Measurements from ENCODE around the gene ARL11.

DNA sequence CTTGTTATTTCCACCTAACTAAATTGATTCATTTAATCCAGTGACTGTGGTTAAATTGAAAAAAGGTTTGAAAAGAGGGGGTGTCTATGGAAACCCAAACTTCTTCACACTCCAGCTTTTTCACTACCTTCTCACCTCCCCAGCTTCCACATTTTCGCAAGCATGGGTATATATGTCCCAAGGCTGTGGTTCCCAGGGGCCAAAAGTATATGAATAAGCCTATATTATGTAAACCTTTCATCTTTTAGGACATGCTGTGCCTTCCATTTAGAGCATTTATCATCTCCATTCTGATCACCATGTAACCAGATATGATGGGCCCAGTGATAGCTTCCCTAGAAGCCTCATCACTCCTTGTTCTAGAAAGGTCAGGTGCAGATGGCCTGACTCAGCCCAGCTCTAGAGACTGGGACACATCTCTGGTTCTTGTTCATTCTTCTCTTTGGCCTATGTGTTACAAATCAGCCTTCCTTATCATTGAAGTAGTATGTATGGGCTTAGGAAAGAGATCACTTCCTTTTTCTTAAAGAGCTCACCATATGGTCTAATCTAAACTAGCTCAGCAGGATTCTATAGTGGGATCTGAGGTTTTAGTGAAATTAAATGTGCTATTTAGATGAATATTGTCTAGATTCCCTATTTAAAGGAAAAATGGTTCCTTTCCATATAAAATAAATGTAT lies 19.5 kb upstream of the ARL11 start:
- no peak for TF ChIP-seq POLR2A (IDR thresholded peaks at IDR 0.05)
- TF ChIP-seq, protein P1, sequence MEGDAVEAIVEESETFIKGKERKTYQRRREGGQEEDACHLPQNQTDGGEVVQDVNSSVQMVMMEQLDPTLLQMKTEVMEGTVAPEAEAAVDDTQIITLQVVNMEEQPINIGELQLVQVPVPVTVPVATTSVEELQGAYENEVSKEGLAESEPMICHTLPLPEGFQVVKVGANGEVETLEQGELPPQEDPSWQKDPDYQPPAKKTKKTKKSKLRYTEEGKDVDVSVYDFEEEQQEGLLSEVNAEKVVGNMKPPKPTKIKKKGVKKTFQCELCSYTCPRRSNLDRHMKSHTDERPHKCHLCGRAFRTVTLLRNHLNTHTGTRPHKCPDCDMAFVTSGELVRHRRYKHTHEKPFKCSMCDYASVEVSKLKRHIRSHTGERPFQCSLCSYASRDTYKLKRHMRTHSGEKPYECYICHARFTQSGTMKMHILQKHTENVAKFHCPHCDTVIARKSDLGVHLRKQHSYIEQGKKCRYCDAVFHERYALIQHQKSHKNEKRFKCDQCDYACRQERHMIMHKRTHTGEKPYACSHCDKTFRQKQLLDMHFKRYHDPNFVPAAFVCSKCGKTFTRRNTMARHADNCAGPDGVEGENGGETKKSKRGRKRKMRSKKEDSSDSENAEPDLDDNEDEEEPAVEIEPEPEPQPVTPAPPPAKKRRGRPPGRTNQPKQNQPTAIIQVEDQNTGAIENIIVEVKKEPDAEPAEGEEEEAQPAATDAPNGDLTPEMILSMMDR (IDR thresholded peaks at IDR 0.05): no peak

All from Peyer's patch (tissue), 4 donors.